IMR-90 (cell line): ENCODE measurements around the gene PDCD6IP. TPM values are rescaled to one million over a fixed set of nuclear protein-coding genes. Genes with fewer than 3 reads are reported as not detected.

Source experiments
- ATAC-seq: fragments of 200-7000 bp; cut with Tn5 transposase; 2 replicates; pipeline ENCODE4 v1.9.1; 2020; ENCODE audit warnings: low read depth, mild to moderate bottlenecking, moderate library complexity
- BruUV-seq: library from RNA; stranded (reverse); fragments of 400-500 nt; replicated peaks from 2 replicates; lab custom pipeline; 2021; lab: Mats Ljungman, UMichigan
- CTCF ChIA-PET: fragments of 300-600 bp; formaldehyde crosslinking; extraction: SDS; loops from one replicate; lab custom pipeline; 2021; ENCODE audit warnings: antibody characterized with exemption; lab: Yijun Ruan, JAX
- POLR2A ChIA-PET: fragments of 300-600 bp; sonication (Branson Sonifier 250); formaldehyde crosslinking; loops from one replicate; lab custom pipeline; 2022; ENCODE audit warnings: antibody characterized with exemption; ENCODE audit not compliant: unreplicated experiment; lab: Charles Lee
- DNase-seq: peaks from one replicate; pipeline ENCODE4 v3.0.0; 2013
- H2AFZ ChIP-seq: replicated peaks from 2 replicates; pipeline ENCODE3; 2013; ENCODE audit warnings: low read length, mild to moderate bottlenecking; ENCODE audit not compliant: poor library complexity
- H2AK5ac ChIP-seq: 2 replicates; pipeline ENCODE4 v1.6.1; 2013; ENCODE audit warnings: low read depth, low read length, inconsistent platforms
- H2AK9ac ChIP-seq: replicated peaks from 2 replicates; pipeline ENCODE3; 2013; ENCODE audit warnings: mild to moderate bottlenecking, low read depth, low read length, moderate library complexity; ENCODE audit not compliant: poor library complexity
- H2BK120ac ChIP-seq: 2 replicates; pipeline ENCODE4 v1.6.1; 2013; ENCODE audit warnings: low read depth, low read length, inconsistent platforms
- H2BK15ac ChIP-seq: 3 replicates; pipeline ENCODE4 v1.6.1; 2013; ENCODE audit warnings: low read depth, low read length, inconsistent platforms
- H2BK20ac ChIP-seq: 2 replicates; pipeline ENCODE4 v1.6.1; 2013; ENCODE audit warnings: low read depth, mild to moderate bottlenecking, inconsistent platforms, low read length, moderate library complexity
- H2BK5ac ChIP-seq: 2 replicates; pipeline ENCODE4 v1.6.1; 2013; ENCODE audit warnings: mild to moderate bottlenecking, low read depth, low read length, inconsistent platforms; ENCODE audit not compliant: poor library complexity, severe bottlenecking
- H3K14ac ChIP-seq: replicated peaks from 2 replicates; pipeline ENCODE4 v1.6.1; 2013; ENCODE audit warnings: low read depth, low read length, inconsistent platforms
- H3K18ac ChIP-seq: 2 replicates; pipeline ENCODE4 v1.6.1; 2013; ENCODE audit warnings: low read depth, low read length, control low read depth
- H3K23ac ChIP-seq: 2 replicates; pipeline ENCODE4 v1.6.1; 2013; ENCODE audit warnings: low read depth, low read length, inconsistent platforms
- H3K27ac ChIP-seq: 2 replicates; pipeline ENCODE4 v1.5.1; 2013; ENCODE audit warnings: mild to moderate bottlenecking, control low read depth, low read length; ENCODE audit not compliant: insufficient read depth
- H3K27me3 ChIP-seq: 2 replicates; pipeline ENCODE4 v1.6.1; 2013; ENCODE audit warnings: low read length; ENCODE audit not compliant: control insufficient read depth, insufficient read depth
- H3K36me3 ChIP-seq: 2 replicates; pipeline ENCODE4 v1.6.1; 2013; ENCODE audit warnings: low read length, mixed read lengths; ENCODE audit not compliant: control insufficient read depth, insufficient read depth
- H3K4ac ChIP-seq: 2 replicates; pipeline ENCODE4 v1.6.1; 2013; ENCODE audit warnings: low read depth, low read length, inconsistent platforms
- H3K4me1 ChIP-seq: 2 replicates; pipeline ENCODE4 v1.6.1; 2013; ENCODE audit warnings: low read length, mixed read lengths; ENCODE audit not compliant: control insufficient read depth, insufficient read depth
- H3K4me2 ChIP-seq: 2 replicates; pipeline ENCODE4 v1.6.1; 2013; ENCODE audit warnings: low read depth, mild to moderate bottlenecking, control low read depth, low read length, moderate library complexity
- H3K4me3 ChIP-seq: 2 replicates; pipeline ENCODE4 v1.5.1; 2013; ENCODE audit warnings: low read depth, mild to moderate bottlenecking, control low read depth, low read length, moderate library complexity; ENCODE audit not compliant: insufficient read depth
- H3K56ac ChIP-seq: 2 replicates; pipeline ENCODE4 v1.6.1; 2013; ENCODE audit warnings: low read length, inconsistent platforms; ENCODE audit not compliant: insufficient read depth; ENCODE audit errors: extremely low read depth
- H3K79me1 ChIP-seq, 2 experiments: 2 replicates each; pipeline ENCODE4 v1.6.1; 2013; ENCODE audit warnings: low read length in 2 of 2, inconsistent platforms in 1 of 2, low read depth in 1 of 2
- H3K9ac ChIP-seq: 2 replicates; pipeline ENCODE4 v1.6.1; 2013; ENCODE audit warnings: low read depth, low read length, control low read depth
- H3K9me1 ChIP-seq: 2 replicates; pipeline ENCODE4 v1.6.1; 2013; ENCODE audit warnings: low read length, inconsistent platforms; ENCODE audit not compliant: insufficient read depth
- H3K9me3 ChIP-seq: 2 replicates; pipeline ENCODE4 v1.6.1; 2013; ENCODE audit warnings: low read length; ENCODE audit not compliant: control insufficient read depth, insufficient read depth
- H4K20me1 ChIP-seq: 2 replicates; pipeline ENCODE4 v1.6.1; 2013; ENCODE audit warnings: low read length, inconsistent platforms; ENCODE audit not compliant: insufficient read depth
- H4K5ac ChIP-seq: 2 replicates; pipeline ENCODE4 v1.6.1; 2013; ENCODE audit warnings: mild to moderate bottlenecking, low read depth, low read length, control low read depth
- H4K8ac ChIP-seq, 2 experiments: 2 replicates each; pipeline ENCODE4 v1.6.1; 2013; ENCODE audit warnings: low read depth in 2 of 2, low read length in 2 of 2, control low read depth in 1 of 2, inconsistent platforms in 1 of 2
- H4K91ac ChIP-seq: 2 replicates; pipeline ENCODE4 v1.6.1; 2013; ENCODE audit warnings: low read depth, low read length, inconsistent platforms; ENCODE audit not compliant: insufficient read depth
- BHLHE40 ChIP-seq: fragments of 150-350 bp; IDR thresholded peaks from 2 replicates; pipeline ENCODE4 v1.6.1; 2016; ENCODE audit warnings: mild to moderate bottlenecking, low read depth, low read length
- CEBPB ChIP-seq: IDR thresholded peaks from 2 replicates; pipeline ENCODE4 v1.6.1; 2012; ENCODE audit warnings: low read depth, low read length, improper control_type of control experiment
- CHD1 ChIP-seq: IDR thresholded peaks from 2 replicates; pipeline ENCODE4 v1.6.1; 2012; ENCODE audit warnings: low read depth, low read length, improper control_type of control experiment
- CTCF ChIP-seq: conservative IDR thresholded peaks from 2 replicates; pipeline ENCODE4 v1.5.1; 2012; ENCODE audit warnings: mild to moderate bottlenecking, low read depth, low read length, improper control_type of control experiment
- ELK1 ChIP-seq: fragments of 150-350 bp; IDR thresholded peaks from 2 replicates; pipeline ENCODE4 v1.6.1; 2016; ENCODE audit warnings: low read depth, mild to moderate bottlenecking, low read length, moderate library complexity, borderline replicate concordance
- FOS ChIP-seq: fragments of 150-350 bp; IDR thresholded peaks from 2 replicates; pipeline ENCODE4 v1.6.1; 2016; ENCODE audit warnings: low read depth, low read length
- MAFK ChIP-seq: IDR thresholded peaks from 2 replicates; pipeline ENCODE4 v1.6.1; 2012; ENCODE audit warnings: low read depth, low read length, improper control_type of control experiment
- MAZ ChIP-seq: IDR thresholded peaks from 2 replicates; pipeline ENCODE4 v1.6.1; 2012; ENCODE audit warnings: low read depth, mild to moderate bottlenecking, low read length, improper control_type of control experiment, moderate library complexity, borderline replicate concordance
- MXI1 ChIP-seq: IDR thresholded peaks from 2 replicates; pipeline ENCODE4 v1.6.1; 2012; ENCODE audit warnings: low read depth, mild to moderate bottlenecking, low read length, moderate library complexity, borderline replicate concordance
- NFE2L2 ChIP-seq: fragments of 150-350 bp; IDR thresholded peaks from 2 replicates; pipeline ENCODE4 v1.6.1; 2016; ENCODE audit warnings: low read depth, mild to moderate bottlenecking, low read length
- POLR2A ChIP-seq: IDR thresholded peaks from 2 replicates; pipeline ENCODE4 v1.6.1; 2012; ENCODE audit warnings: mild to moderate bottlenecking, low read depth, low read length
- RAD21 ChIP-seq: IDR thresholded peaks from 2 replicates; pipeline ENCODE4 v1.6.1; 2012; ENCODE audit warnings: low read length, improper control_type of control experiment
- RCOR1 ChIP-seq: IDR thresholded peaks from 2 replicates; pipeline ENCODE4 v1.6.1; 2012; ENCODE audit warnings: mild to moderate bottlenecking, low read length, improper control_type of control experiment; ENCODE audit not compliant: insufficient replicate concordance
- RFX5 ChIP-seq: IDR thresholded peaks from 2 replicates; pipeline ENCODE4 v1.8.0; 2012; ENCODE audit warnings: low read depth, mild to moderate bottlenecking, low read length, moderate library complexity
- SMC3 ChIP-seq: fragments of 150-350 bp; IDR thresholded peaks from 2 replicates; pipeline ENCODE4 v1.6.1; 2016; ENCODE audit warnings: low read depth, mild to moderate bottlenecking, antibody characterized with exemption, low read length, moderate library complexity
- USF2 ChIP-seq: fragments of 150-350 bp; IDR thresholded peaks from 2 replicates; pipeline ENCODE4 v1.6.1; 2017; ENCODE audit warnings: mild to moderate bottlenecking, antibody characterized with exemption, low read length, low read depth
- WGBS, 2 experiments: methylation state at CpG; one replicate each; pipeline versions ENCODE4 v1.1.5 to v1.1.7; 2013; ENCODE audit warnings: missing lambda C conversion rate in 2 of 2; ENCODE audit not compliant: insufficient read length in 1 of 2; ENCODE audit errors: extremely low coverage in 2 of 2; 5-methylcytosine and 5-hydroxymethylcytosine counted together
- dilution Hi-C: fragments of 300-500 bp; cut with HindIII; formaldehyde crosslinking; loops from one replicate; pipeline ENCODE4 v1.14.3; 2018; ENCODE audit warnings: low sequenced_read_pairs; ENCODE audit not compliant: unreplicated experiment
- in situ Hi-C: fragments of 300-500 bp; cut with MboI; formaldehyde crosslinking; loops from 3 replicates; pipeline ENCODE4 v1.14.3; 2019; ENCODE audit warnings: low sequenced_read_pairs, inconsistent platforms, mixed read lengths
- intact Hi-C: fragments of 100-400 bp; cut with micrococcal nuclease; formaldehyde crosslinking; loops from 2 replicates; pipeline ENCODE4 v1.10.0; 2022
- polyA plus RNA-seq, 3 experiments: library from polyadenylated mRNA; depleted of rRNA; stranded (reverse); fragments of >200 nt; gene quantifications; 2 replicates each; pipeline ENCODE4 v1.2.3, GENCODE V29; 2012; ENCODE audit warnings: low replicate concordance in 1 of 3
- total RNA-seq: library from RNA; depleted of rRNA; stranded (reverse); fragments of >200 nt; gene quantifications from 2 replicates; pipeline ENCODE4 v1.2.3, GENCODE V29; 2012

Gene PDCD6IP
- total and polyA plus RNA-seq, 2 of the 4 experiments (the other 2 are of a cell fraction), result 68.1 to 78.3 TPM

- H3K9me3 ChIP-seq, result no peaks in the 10 kb centered on the region
- no peak overlapping the region for H3K4me2 ChIP-seq
- no peak overlapping the region for H3K27ac ChIP-seq
- H3K9ac ChIP-seq, result no peak overlapping the region
- in situ Hi-C loops, result no loop called here
- POLR2A ChIA-PET, result no interaction called here
- no peak overlapping the region for H2AFZ ChIP-seq
- no peak for ATAC-seq
- H3K9me1 ChIP-seq, result 0 out of 2 replicates have a peak, but pooled peaks cover 2% of the 10 kb centered on the region
- H3K14ac ChIP-seq, result no peak overlapping the region
- H3K56ac ChIP-seq, result no peak overlapping the region
- H3K4me3 ChIP-seq, result no peak overlapping the region
- H2BK15ac ChIP-seq, result no peak overlapping the region
- H2BK20ac ChIP-seq, result no peak overlapping the region
- dilution Hi-C loops, result no loop called here
- DNase-seq, result no peak
- no peak overlapping the region for H4K91ac ChIP-seq
- H4K8ac ChIP-seq, result no peak overlapping the region
- no peak overlapping the region for H3K4ac ChIP-seq
- no peak overlapping the region for H4K5ac ChIP-seq
- no peak overlapping the region for H2BK120ac ChIP-seq
- no peak overlapping the region for H3K23ac ChIP-seq
- no peak overlapping the region for H2BK5ac ChIP-seq
- no TSS peak for BruUV-seq
- H3K4me1 ChIP-seq, result peaks cover 4% of the 10 kb centered on the region
- WGBS, 2 experiments, result 100% methylated on average over 1 of the region's 3 CpGs; no CpG with 5 or more reads in 1 of the 2 experiments
- H3K18ac ChIP-seq, result no peak overlapping the region
- TF ChIP-seq CEBPB (no peak), BHLHE40 (no peak), MXI1 (no peak), SMC3 (no peak), ELK1 (no peak), CHD1 (no peak), USF2 (no peak), POLR2A (no peak), NFE2L2 (no peak), RAD21 (no peak), RCOR1 (no peak), MAFK (no peak), FOS (no peak), CTCF (no peak), MAZ (no peak), RFX5 (no peak)
- H3K27me3 ChIP-seq, result no peaks in the 10 kb centered on the region
- intact Hi-C loops, result no loop called here
- peaks cover 0 to 6% of the 10 kb centered on the region in 2 experiments; a peak in 3 of 4 replicates for H3K79me1 ChIP-seq
- H3K36me3 ChIP-seq, result peaks cover 9% of the 10 kb centered on the region
- H2AK5ac ChIP-seq, result no peak overlapping the region
- H2AK9ac ChIP-seq, result no peak overlapping the region
- CTCF ChIA-PET, result no interaction called here
- no peaks in the 10 kb centered on the region for H4K20me1 ChIP-seq
Observed at GRCh38 chr3:33839283-33839682, 40.9 kb downstream of the PDCD6IP start.
